Measurements from ENCODE around the gene GBX2. TPM values are rescaled to one million over a fixed set of nuclear protein-coding genes. Genes with fewer than 3 reads are reported as not detected.

GBX2 gene
- total and polyA plus RNA-seq, 5 donors from 2014 or later: not detected

- Histone ChIP-seq H3K4me3 (ENCODE audit: low read depth, low read length) (no peak overlapping the region), H3K36me3 (ENCODE audit: control insufficient read depth, insufficient read depth, low read length) (no peaks in the 10 kb centered on the region), H3K4me1 (ENCODE audit: control insufficient read depth, insufficient read depth, low read length, poor library complexity, severe bottlenecking) (no peaks in the 10 kb centered on the region), H3K9me3 (ENCODE audit: control insufficient read depth in 2 of 2, low read length in 2 of 2) (no peaks in the 10 kb centered on the region), H3K27ac (ENCODE audit: insufficient read depth, low read length, poor library complexity, severe bottlenecking) (no peak overlapping the region), H3K27me3 (ENCODE audit: control insufficient read depth, insufficient read depth, low read length) (no peaks in the 10 kb centered on the region)
- Mint-ChIP-seq H3K27ac (no peak overlapping the region), H3K9me3 (peaks cover 0 to 6% (median 2%) of the 10 kb centered on the region in 7 donors), H3K36me3 (no peaks in the 10 kb centered on the region), H3K4me1 (no peaks in the 10 kb centered on the region), H3K4me3 (no peak overlapping the region), H3K27me3 (peaks cover 8% of the 10 kb centered on the region)
- DNase-seq: no peak
- ATAC-seq (ENCODE audit: low read depth in 2 of 2): no peak
These were observed 42.4 kb upstream of the GBX2 start for GRCh38 chr2:236210536-236210935.

GRCh38 chr2:236209996-236210395 lies 41.8 kb upstream of the GBX2 start:
- ATAC-seq (ENCODE audit: low read depth in 2 of 2) (no peak), DNase-seq (no peak)
- no peak overlapping the region for H3K27ac ChIP-seq (ENCODE audit: insufficient read depth, low read length, poor library complexity, severe bottlenecking)
- Mint-ChIP-seq H3K4me1 (no peaks in the 10 kb centered on the region), H3K27ac (no peak overlapping the region), H3K27me3 (peaks cover 8% of the 10 kb centered on the region), H3K4me3 (no peak overlapping the region), H3K9me3 (peaks cover 0 to 6% (median 2%) of the 10 kb centered on the region in 7 donors), H3K36me3 (no peaks in the 10 kb centered on the region)
- H3K36me3 ChIP-seq (ENCODE audit: control insufficient read depth, insufficient read depth, low read length): no peaks in the 10 kb centered on the region
- H3K4me1 ChIP-seq (ENCODE audit: control insufficient read depth, insufficient read depth, low read length, poor library complexity, severe bottlenecking): no peaks in the 10 kb centered on the region
- no peak overlapping the region for H3K4me3 ChIP-seq (ENCODE audit: low read depth, low read length)
- H3K27me3 ChIP-seq (ENCODE audit: control insufficient read depth, insufficient read depth, low read length): no peaks in the 10 kb centered on the region
- H3K9me3 ChIP-seq (ENCODE audit: control insufficient read depth in 2 of 2, low read length in 2 of 2): no peaks in the 10 kb centered on the region

- DNase-seq (no peak), ATAC-seq (ENCODE audit: low read depth in 2 of 2) (no peak)
- Mint-ChIP-seq H3K27ac (peak overlapping the region in 1 of 3 donors; percentile 16), H3K27me3 (peaks cover 8% of the 10 kb centered on the region), H3K4me1 (no peaks in the 10 kb centered on the region), H3K36me3 (no peaks in the 10 kb centered on the region), H3K4me3 (no peak overlapping the region), H3K9me3 (peaks cover 0 to 6% (median 2%) of the 10 kb centered on the region in 7 donors)
- Histone ChIP-seq H3K9me3 (ENCODE audit: control insufficient read depth in 2 of 2, low read length in 2 of 2) (no peaks in the 10 kb centered on the region), H3K4me1 (ENCODE audit: control insufficient read depth, insufficient read depth, low read length, poor library complexity, severe bottlenecking) (no peaks in the 10 kb centered on the region), H3K36me3 (ENCODE audit: control insufficient read depth, insufficient read depth, low read length) (no peaks in the 10 kb centered on the region), H3K4me3 (ENCODE audit: low read depth, low read length) (no peak overlapping the region), H3K27ac (ENCODE audit: insufficient read depth, low read length, poor library complexity, severe bottlenecking) (no peak overlapping the region), H3K27me3 (ENCODE audit: control insufficient read depth, insufficient read depth, low read length) (no peaks in the 10 kb centered on the region)
These were observed 41.3 kb upstream of the GBX2 start for GRCh38 chr2:236209535-236209934.

- no peaks in the 10 kb centered on the region for H3K9me3 ChIP-seq (ENCODE audit: control insufficient read depth in 2 of 2, low read length in 2 of 2)
- no peak overlapping the region for H3K4me3 ChIP-seq (ENCODE audit: low read depth, low read length)
- Mint-ChIP-seq H3K4me3 (no peak overlapping the region), H3K4me1 (no peaks in the 10 kb centered on the region), H3K27me3 (peaks cover 8% of the 10 kb centered on the region), H3K36me3 (no peaks in the 10 kb centered on the region), H3K9me3 (peaks cover 0 to 6% (median 2%) of the 10 kb centered on the region in 7 donors), H3K27ac (no peak overlapping the region)
- no peak for DNase-seq
- H3K27ac ChIP-seq (ENCODE audit: insufficient read depth, low read length, poor library complexity, severe bottlenecking): no peak overlapping the region
- no peak for ATAC-seq (ENCODE audit: low read depth in 2 of 2)
- H3K36me3 ChIP-seq (ENCODE audit: control insufficient read depth, insufficient read depth, low read length): no peaks in the 10 kb centered on the region
- no peaks in the 10 kb centered on the region for H3K4me1 ChIP-seq (ENCODE audit: control insufficient read depth, insufficient read depth, low read length, poor library complexity, severe bottlenecking)
- H3K27me3 ChIP-seq (ENCODE audit: control insufficient read depth, insufficient read depth, low read length): no peaks in the 10 kb centered on the region
These were observed 40.1 kb upstream of the GBX2 start for GRCh38 chr2:236208019-236208926.

GRCh38 chr2:236207472-236207871 lies 39.3 kb upstream of the GBX2 start:
- peaks cover 0 to 6% (median 2%) of the 10 kb centered on the region in 7 donors for H3K9me3 Mint-ChIP-seq
- no peak overlapping the region for H3K27ac ChIP-seq (ENCODE audit: insufficient read depth, low read length, poor library complexity, severe bottlenecking)
- H3K27ac Mint-ChIP-seq: no peak overlapping the region
- no peaks in the 10 kb centered on the region for H3K9me3 ChIP-seq (ENCODE audit: control insufficient read depth in 2 of 2, low read length in 2 of 2)
- H3K4me3 Mint-ChIP-seq: no peak overlapping the region
- no peaks in the 10 kb centered on the region for H3K27me3 ChIP-seq (ENCODE audit: control insufficient read depth, insufficient read depth, low read length)
- DNase-seq (no peak), ATAC-seq (ENCODE audit: low read depth in 2 of 2) (no peak)
- H3K36me3 Mint-ChIP-seq: no peaks in the 10 kb centered on the region
- no peak overlapping the region for H3K4me3 ChIP-seq (ENCODE audit: low read depth, low read length)
- H3K4me1 Mint-ChIP-seq: no peaks in the 10 kb centered on the region
- no peaks in the 10 kb centered on the region for H3K4me1 ChIP-seq (ENCODE audit: control insufficient read depth, insufficient read depth, low read length, poor library complexity, severe bottlenecking)
- H3K27me3 Mint-ChIP-seq: peaks cover 8% of the 10 kb centered on the region
- H3K36me3 ChIP-seq (ENCODE audit: control insufficient read depth, insufficient read depth, low read length): no peaks in the 10 kb centered on the region

GRCh38 chr2:236205867-236206645 lies 37.9 kb upstream of the GBX2 start:
- H3K36me3 Mint-ChIP-seq: no peaks in the 10 kb centered on the region
- H3K4me3 Mint-ChIP-seq: no peak overlapping the region
- no peaks in the 10 kb centered on the region for H3K36me3 ChIP-seq (ENCODE audit: control insufficient read depth, insufficient read depth, low read length)
- DNase-seq (no peak), ATAC-seq (ENCODE audit: low read depth in 2 of 2) (no peak)
- no peaks in the 10 kb centered on the region for H3K27me3 ChIP-seq (ENCODE audit: control insufficient read depth, insufficient read depth, low read length)
- H3K27me3 Mint-ChIP-seq: peaks cover 8% of the 10 kb centered on the region
- peaks cover 0 to 6% (median 2%) of the 10 kb centered on the region in 7 donors for H3K9me3 Mint-ChIP-seq
- no peak overlapping the region for H3K27ac ChIP-seq (ENCODE audit: insufficient read depth, low read length, poor library complexity, severe bottlenecking)
- no peaks in the 10 kb centered on the region for H3K4me1 ChIP-seq (ENCODE audit: control insufficient read depth, insufficient read depth, low read length, poor library complexity, severe bottlenecking)
- H3K4me1 Mint-ChIP-seq: no peaks in the 10 kb centered on the region
- no peak overlapping the region for H3K27ac Mint-ChIP-seq
- no peaks in the 10 kb centered on the region for H3K9me3 ChIP-seq (ENCODE audit: control insufficient read depth in 2 of 2, low read length in 2 of 2)
- no peak overlapping the region for H3K4me3 ChIP-seq (ENCODE audit: low read depth, low read length)

- Mint-ChIP-seq H3K27ac (no peak overlapping the region), H3K4me3 (no peak overlapping the region), H3K9me3 (peaks cover 0 to 6% (median 2%) of the 10 kb centered on the region in 7 donors), H3K4me1 (no peaks in the 10 kb centered on the region), H3K36me3 (no peaks in the 10 kb centered on the region), H3K27me3 (peaks cover 4% of the 10 kb centered on the region)
- Histone ChIP-seq H3K27ac (ENCODE audit: insufficient read depth, low read length, poor library complexity, severe bottlenecking) (no peak overlapping the region), H3K9me3 (ENCODE audit: control insufficient read depth in 2 of 2, low read length in 2 of 2) (no peaks in the 10 kb centered on the region), H3K36me3 (ENCODE audit: control insufficient read depth, insufficient read depth, low read length) (no peaks in the 10 kb centered on the region), H3K4me3 (ENCODE audit: low read depth, low read length) (no peak overlapping the region), H3K27me3 (ENCODE audit: control insufficient read depth, insufficient read depth, low read length) (no peaks in the 10 kb centered on the region), H3K4me1 (ENCODE audit: control insufficient read depth, insufficient read depth, low read length, poor library complexity, severe bottlenecking) (no peaks in the 10 kb centered on the region)
- DNase-seq (no peak), ATAC-seq (ENCODE audit: low read depth in 2 of 2) (no peak)
These were observed 36.8 kb upstream of the GBX2 start for GRCh38 chr2:236204953-236205352.
